ENCODE data around the gene CAMSAP1.

The CAMSAP1 gene

DNA sequence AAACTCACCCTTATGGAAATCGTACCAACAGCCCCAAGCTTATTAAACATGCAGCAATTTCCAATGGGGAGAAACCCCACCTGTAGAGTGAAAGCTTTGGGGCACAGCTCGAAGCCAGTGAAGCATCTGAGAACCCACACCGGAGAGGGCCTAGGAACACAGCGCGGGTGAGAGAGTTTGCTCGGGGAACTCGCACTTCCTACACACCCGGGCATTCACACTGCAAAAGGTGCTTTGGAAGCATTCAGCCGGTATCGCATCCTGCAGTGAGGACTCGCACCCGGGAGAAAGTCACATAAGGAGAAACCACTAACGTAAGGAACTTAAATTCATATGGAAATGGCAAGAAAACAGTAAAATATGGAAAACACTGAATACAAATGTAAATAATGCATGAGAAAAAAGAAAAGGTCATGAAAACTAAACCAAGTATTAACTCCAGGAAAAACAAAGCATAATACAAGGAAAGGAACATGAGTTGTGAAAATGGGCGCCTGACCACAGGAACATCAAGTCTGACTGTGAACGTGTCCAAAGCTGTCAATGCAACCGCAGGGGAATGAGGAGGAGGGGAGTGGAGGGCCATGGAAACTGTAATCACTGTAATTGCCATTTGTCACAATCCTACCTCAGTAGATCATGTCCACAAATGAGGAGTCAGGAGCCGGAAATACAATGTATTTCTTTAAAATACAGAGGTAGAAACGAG is 28.7 kb downstream of the CAMSAP1 start:
- TF ChIP-seq, protein P1, sequence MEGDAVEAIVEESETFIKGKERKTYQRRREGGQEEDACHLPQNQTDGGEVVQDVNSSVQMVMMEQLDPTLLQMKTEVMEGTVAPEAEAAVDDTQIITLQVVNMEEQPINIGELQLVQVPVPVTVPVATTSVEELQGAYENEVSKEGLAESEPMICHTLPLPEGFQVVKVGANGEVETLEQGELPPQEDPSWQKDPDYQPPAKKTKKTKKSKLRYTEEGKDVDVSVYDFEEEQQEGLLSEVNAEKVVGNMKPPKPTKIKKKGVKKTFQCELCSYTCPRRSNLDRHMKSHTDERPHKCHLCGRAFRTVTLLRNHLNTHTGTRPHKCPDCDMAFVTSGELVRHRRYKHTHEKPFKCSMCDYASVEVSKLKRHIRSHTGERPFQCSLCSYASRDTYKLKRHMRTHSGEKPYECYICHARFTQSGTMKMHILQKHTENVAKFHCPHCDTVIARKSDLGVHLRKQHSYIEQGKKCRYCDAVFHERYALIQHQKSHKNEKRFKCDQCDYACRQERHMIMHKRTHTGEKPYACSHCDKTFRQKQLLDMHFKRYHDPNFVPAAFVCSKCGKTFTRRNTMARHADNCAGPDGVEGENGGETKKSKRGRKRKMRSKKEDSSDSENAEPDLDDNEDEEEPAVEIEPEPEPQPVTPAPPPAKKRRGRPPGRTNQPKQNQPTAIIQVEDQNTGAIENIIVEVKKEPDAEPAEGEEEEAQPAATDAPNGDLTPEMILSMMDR (IDR thresholded peaks at IDR 0.05; ENCODE audit: low read length) = no peak
- no peak for TF ChIP-seq EZH2 (IDR thresholded peaks at IDR 0.05; ENCODE audit: borderline replicate concordance, low read length)
- Histone ChIP-seq H3K9me3 (ENCODE audit: low read length) (no peaks in the 10 kb centered on the region), H3K9ac (ENCODE audit: low read length) (no peak overlapping the region), H3K27ac (ENCODE audit: low read depth, low read length, poor library complexity, severe bottlenecking) (no peak overlapping the region), H3K27me3 (ENCODE audit: insufficient read depth, low read length) (no peaks in the 10 kb centered on the region), H3K4me1 (ENCODE audit: insufficient read depth, low read length, severe bottlenecking) (no peaks in the 10 kb centered on the region), H3K79me2 (ENCODE audit: insufficient read depth, low read length) (no peaks in the 10 kb centered on the region), H3K4me3 (ENCODE audit: low read depth, low read length, poor library complexity, severe bottlenecking) (no peak overlapping the region), H4K20me1 (ENCODE audit: insufficient read depth, low read length) (no peaks in the 10 kb centered on the region), H3F3A (ENCODE audit: insufficient read depth, low read length) (no peaks in the 10 kb centered on the region), H3K4me2 (ENCODE audit: low read length) (no peak overlapping the region), H2AFZ (ENCODE audit: low read length) (no peak overlapping the region), H3K36me3 (ENCODE audit: insufficient read depth, low read length) (peaks cover 11% of the 10 kb centered on the region; the same call in 1 of the 2 replicates), H3K9me2 (ENCODE audit: low read depth, low read length) (no peaks in the 10 kb centered on the region)

DNA sequence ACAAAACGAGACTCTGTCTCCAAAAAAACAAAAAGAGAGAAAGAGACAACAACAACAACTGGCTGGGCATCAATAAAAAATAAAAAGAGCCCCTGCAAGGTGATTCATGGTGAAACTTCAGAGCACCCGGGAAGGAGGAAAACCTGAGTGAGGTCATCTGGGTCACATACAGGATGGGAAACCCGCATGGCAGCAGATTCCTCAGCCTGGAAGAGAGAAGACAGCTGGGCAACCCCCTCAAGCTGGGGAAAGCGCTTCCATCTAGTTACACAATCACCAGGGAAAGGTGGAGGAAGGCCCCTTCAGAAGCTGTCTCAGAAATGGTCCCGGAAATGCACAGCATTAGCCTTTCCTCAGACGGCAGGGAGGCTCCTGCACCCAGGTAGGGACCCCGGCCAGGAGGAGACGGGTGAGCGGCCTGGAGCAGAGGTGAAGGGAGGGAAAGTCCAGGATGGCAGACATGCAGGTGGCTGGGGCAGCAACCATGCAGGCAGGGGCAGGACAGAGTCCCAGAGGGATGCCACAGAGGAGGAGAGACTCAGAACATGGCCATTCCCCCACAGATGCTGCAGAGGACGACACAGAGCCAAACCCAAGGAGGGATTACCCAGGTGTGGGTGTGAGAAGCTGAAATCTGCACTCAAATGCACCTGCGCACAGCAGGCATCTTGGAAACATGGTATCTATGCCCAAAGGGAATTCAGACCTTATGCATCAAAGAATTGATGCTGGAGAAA is 29.4 kb downstream of the CAMSAP1 start:
- Histone ChIP-seq H3K79me2 (ENCODE audit: insufficient read depth, low read length) (no peaks in the 10 kb centered on the region), H3F3A (ENCODE audit: insufficient read depth, low read length) (no peaks in the 10 kb centered on the region), H4K20me1 (ENCODE audit: insufficient read depth, low read length) (no peaks in the 10 kb centered on the region), H3K4me1 (ENCODE audit: insufficient read depth, low read length, severe bottlenecking) (no peaks in the 10 kb centered on the region), H3K4me3 (ENCODE audit: low read depth, low read length, poor library complexity, severe bottlenecking) (no peak overlapping the region), H3K36me3 (ENCODE audit: insufficient read depth, low read length) (peaks cover 11% of the 10 kb centered on the region; the same call in 1 of the 2 replicates), H2AFZ (ENCODE audit: low read length) (no peak overlapping the region), H3K27ac (ENCODE audit: low read depth, low read length, poor library complexity, severe bottlenecking) (no peak overlapping the region), H3K4me2 (ENCODE audit: low read length) (no peak overlapping the region), H3K9me3 (ENCODE audit: low read length) (no peaks in the 10 kb centered on the region), H3K9me2 (ENCODE audit: low read depth, low read length) (no peaks in the 10 kb centered on the region), H3K27me3 (ENCODE audit: insufficient read depth, low read length) (no peaks in the 10 kb centered on the region), H3K9ac (ENCODE audit: low read length) (no peak overlapping the region)
- TF ChIP-seq EZH2 (IDR thresholded peaks at IDR 0.05; ENCODE audit: borderline replicate concordance, low read length) = no peak
- TF ChIP-seq, protein P1 (IDR thresholded peaks at IDR 0.05; ENCODE audit: low read length) = no peak

DNA sequence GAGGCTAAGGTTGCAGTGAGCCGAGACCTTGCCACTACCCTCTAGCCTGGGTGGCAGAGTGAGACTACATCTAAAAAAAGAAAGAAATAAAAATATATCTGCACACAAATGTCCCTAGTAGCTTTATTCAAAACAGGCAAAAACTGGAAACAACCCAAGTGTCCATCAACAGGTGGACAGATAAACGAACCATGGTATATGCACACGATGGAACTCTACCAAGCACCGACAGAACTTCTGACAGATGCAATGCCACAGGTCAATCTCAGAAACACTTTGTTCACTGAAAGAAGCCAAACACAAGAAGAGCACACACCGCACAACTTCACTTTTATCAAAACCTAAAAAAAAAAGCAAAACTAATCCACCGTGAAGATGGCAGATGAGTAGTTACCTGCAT is 30.4 kb downstream of the CAMSAP1 start:
- no peaks in the 10 kb centered on the region for H3K4me1 ChIP-seq (ENCODE audit: insufficient read depth, low read length, severe bottlenecking)
- H3K27ac ChIP-seq (ENCODE audit: low read depth, low read length, poor library complexity, severe bottlenecking) = no peak overlapping the region
- no peak overlapping the region for H2AFZ ChIP-seq (ENCODE audit: low read length)
- peaks cover 3% of the 10 kb centered on the region; the same call in 1 of the 2 replicates for H3K36me3 ChIP-seq (ENCODE audit: insufficient read depth, low read length)
- no peak overlapping the region for H3K4me3 ChIP-seq (ENCODE audit: low read depth, low read length, poor library complexity, severe bottlenecking)
- H3F3A ChIP-seq (ENCODE audit: insufficient read depth, low read length) = no peaks in the 10 kb centered on the region
- no peaks in the 10 kb centered on the region for H3K9me3 ChIP-seq (ENCODE audit: low read length)
- H3K27me3 ChIP-seq (ENCODE audit: insufficient read depth, low read length) = no peaks in the 10 kb centered on the region
- no peaks in the 10 kb centered on the region for H4K20me1 ChIP-seq (ENCODE audit: insufficient read depth, low read length)
- no peaks in the 10 kb centered on the region for H3K9me2 ChIP-seq (ENCODE audit: low read depth, low read length)
- no peak overlapping the region for H3K9ac ChIP-seq (ENCODE audit: low read length)
- H3K4me2 ChIP-seq (ENCODE audit: low read length) = no peak overlapping the region
- no peaks in the 10 kb centered on the region for H3K79me2 ChIP-seq (ENCODE audit: insufficient read depth, low read length)
- TF ChIP-seq, protein P1 (IDR thresholded peaks at IDR 0.05; ENCODE audit: low read length) = no peak
- no peak for TF ChIP-seq EZH2 (IDR thresholded peaks at IDR 0.05; ENCODE audit: borderline replicate concordance, low read length)
